MCF 10A (cell line): ENCODE results near the gene HOXA7. TPM values are rescaled to one million over a fixed set of nuclear protein-coding genes. Genes with fewer than 3 reads are reported as not detected.

Experiments
- BruUV-seq: library from RNA; stranded (reverse); fragments of 400-500 nt; replicated peaks from 2 replicates; lab custom pipeline; 2021; lab: Mats Ljungman, UMichigan
- CTCF ChIA-PET: fragments of 300-600 bp; sonication (Branson Sonifier 250); formaldehyde crosslinking; extraction: SDS; loops from one replicate; lab custom pipeline; 2021; ENCODE audit warnings: antibody characterized with exemption, inconsistent platforms; lab: Yijun Ruan, JAX
- POLR2A ChIA-PET: fragments of 300-600, 350-650 bp; sonication (Branson Sonifier 250); formaldehyde crosslinking; extraction: SDS; loops from one replicate; lab custom pipeline; 2020; ENCODE audit warnings: antibody characterized with exemption, inconsistent platforms; lab: Yijun Ruan, JAX
- DNase-seq: peaks from one replicate; pipeline ENCODE4 v3.0.0-alpha.2; 2018; ENCODE audit not compliant: unreplicated experiment
- H3K27ac Mint-ChIP-seq: one replicate; pipeline ENCODE4 v1.8.0; 2022; ENCODE audit warnings: mild to moderate bottlenecking, low read depth, mixed read lengths; ENCODE audit not compliant: unreplicated experiment
- H3K27me3 Mint-ChIP-seq: one replicate; pipeline ENCODE4 v1.8.0; 2022; ENCODE audit warnings: mixed read lengths; ENCODE audit not compliant: insufficient read depth, unreplicated experiment
- H3K36me3 Mint-ChIP-seq: one replicate; pipeline ENCODE4 v1.8.0; 2022; ENCODE audit warnings: mild to moderate bottlenecking, moderate library complexity, mixed read lengths; ENCODE audit not compliant: insufficient read depth, unreplicated experiment
- H3K4me1 Mint-ChIP-seq: one replicate; pipeline ENCODE4 v1.8.0; 2022; ENCODE audit warnings: mixed read lengths; ENCODE audit not compliant: insufficient read depth, unreplicated experiment
- H3K4me3 Mint-ChIP-seq: one replicate; pipeline ENCODE4 v1.8.0; 2022; ENCODE audit warnings: mild to moderate bottlenecking, moderate library complexity, mixed read lengths; ENCODE audit not compliant: unreplicated experiment
- H3K9me3 Mint-ChIP-seq: one replicate; pipeline ENCODE4 v1.8.0; 2022; ENCODE audit warnings: mixed read lengths; ENCODE audit not compliant: unreplicated experiment
- intact Hi-C: fragments of 100-400 bp; cut with micrococcal nuclease; formaldehyde crosslinking; loops from 2 replicates; pipeline ENCODE4 v1.14.1; 2022
- total RNA-seq: library from RNA; stranded (reverse); gene quantifications from 2 replicates; pipeline ENCODE4 v1.2.3, GENCODE V29; 2022
- TF ChIP-seq, protein P1 (sequence below): fragments of 200-600 bp; IDR thresholded peaks from one replicate; pipeline ENCODE4 v1.8.0; 2022; ENCODE audit warnings: antibody characterized with exemption, mild to moderate bottlenecking; ENCODE audit not compliant: unreplicated experiment

The HOXA7 gene
- total RNA-seq, 1 experiment from 2014 or later, result 0.44 TPM

DNA sequence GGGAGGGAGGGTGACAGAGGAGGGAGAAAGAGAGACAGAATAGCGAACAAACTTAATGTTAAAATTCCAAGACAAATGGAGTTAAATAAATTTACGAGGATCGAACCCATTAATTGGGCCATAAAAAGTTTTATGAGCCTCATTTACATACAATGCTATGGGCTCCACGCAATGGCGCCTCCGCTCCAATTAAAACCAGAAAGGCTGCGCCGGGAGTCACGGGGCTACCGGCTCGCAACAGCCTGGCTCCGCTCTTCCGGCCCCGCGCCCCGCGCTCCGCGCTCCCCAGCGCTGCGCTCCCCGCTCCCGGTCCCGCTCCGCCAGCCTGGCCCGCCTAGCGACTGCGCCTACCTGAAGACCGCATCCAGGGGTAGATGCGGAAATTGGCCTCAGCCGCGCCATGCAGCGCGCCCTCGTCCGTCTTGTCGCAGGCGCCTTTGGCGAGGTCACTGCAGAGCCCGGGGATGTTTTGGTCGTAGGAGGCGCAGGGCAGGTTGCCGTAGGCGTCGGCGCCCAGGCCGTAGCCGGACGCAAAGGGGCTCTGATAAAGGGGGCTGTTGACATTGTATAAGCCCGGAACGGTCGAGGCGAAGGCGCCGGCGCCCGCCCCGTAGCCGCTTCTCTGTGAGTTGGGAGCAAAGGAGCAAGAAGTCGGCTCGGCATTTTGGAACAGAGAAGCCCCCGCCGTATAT lies 513 bp downstream of the HOXA7 start:
- Mint-ChIP-seq H3K27me3 (no peaks in the 10 kb centered on the region), H3K4me3 (peak overlapping the region; percentile 66), H3K27ac (no peak overlapping the region), H3K4me1 (peaks cover 12% of the 10 kb centered on the region), H3K9me3 (no peaks in the 10 kb centered on the region), H3K36me3 (peaks cover 7% of the 10 kb centered on the region)
- no TSS peak for BruUV-seq
- DNase-seq, result no peak
- TF ChIP-seq, protein P1, sequence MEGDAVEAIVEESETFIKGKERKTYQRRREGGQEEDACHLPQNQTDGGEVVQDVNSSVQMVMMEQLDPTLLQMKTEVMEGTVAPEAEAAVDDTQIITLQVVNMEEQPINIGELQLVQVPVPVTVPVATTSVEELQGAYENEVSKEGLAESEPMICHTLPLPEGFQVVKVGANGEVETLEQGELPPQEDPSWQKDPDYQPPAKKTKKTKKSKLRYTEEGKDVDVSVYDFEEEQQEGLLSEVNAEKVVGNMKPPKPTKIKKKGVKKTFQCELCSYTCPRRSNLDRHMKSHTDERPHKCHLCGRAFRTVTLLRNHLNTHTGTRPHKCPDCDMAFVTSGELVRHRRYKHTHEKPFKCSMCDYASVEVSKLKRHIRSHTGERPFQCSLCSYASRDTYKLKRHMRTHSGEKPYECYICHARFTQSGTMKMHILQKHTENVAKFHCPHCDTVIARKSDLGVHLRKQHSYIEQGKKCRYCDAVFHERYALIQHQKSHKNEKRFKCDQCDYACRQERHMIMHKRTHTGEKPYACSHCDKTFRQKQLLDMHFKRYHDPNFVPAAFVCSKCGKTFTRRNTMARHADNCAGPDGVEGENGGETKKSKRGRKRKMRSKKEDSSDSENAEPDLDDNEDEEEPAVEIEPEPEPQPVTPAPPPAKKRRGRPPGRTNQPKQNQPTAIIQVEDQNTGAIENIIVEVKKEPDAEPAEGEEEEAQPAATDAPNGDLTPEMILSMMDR, result no peak
- ChIA-PET CTCF (interaction anchor here (1.8 kb wide), 1 partner anchor 12 kb away, joined by 4 read pairs; no protein-coding TSS in a partner anchor), POLR2A (interaction anchor here (0.6 to 1.0 kb wide), 2 partner anchors 13 to 1291 kb away, joined by 4 read pairs; partner anchors contain the start of gene HOXA5)
- intact Hi-C loops, result no loop called here

DNA sequence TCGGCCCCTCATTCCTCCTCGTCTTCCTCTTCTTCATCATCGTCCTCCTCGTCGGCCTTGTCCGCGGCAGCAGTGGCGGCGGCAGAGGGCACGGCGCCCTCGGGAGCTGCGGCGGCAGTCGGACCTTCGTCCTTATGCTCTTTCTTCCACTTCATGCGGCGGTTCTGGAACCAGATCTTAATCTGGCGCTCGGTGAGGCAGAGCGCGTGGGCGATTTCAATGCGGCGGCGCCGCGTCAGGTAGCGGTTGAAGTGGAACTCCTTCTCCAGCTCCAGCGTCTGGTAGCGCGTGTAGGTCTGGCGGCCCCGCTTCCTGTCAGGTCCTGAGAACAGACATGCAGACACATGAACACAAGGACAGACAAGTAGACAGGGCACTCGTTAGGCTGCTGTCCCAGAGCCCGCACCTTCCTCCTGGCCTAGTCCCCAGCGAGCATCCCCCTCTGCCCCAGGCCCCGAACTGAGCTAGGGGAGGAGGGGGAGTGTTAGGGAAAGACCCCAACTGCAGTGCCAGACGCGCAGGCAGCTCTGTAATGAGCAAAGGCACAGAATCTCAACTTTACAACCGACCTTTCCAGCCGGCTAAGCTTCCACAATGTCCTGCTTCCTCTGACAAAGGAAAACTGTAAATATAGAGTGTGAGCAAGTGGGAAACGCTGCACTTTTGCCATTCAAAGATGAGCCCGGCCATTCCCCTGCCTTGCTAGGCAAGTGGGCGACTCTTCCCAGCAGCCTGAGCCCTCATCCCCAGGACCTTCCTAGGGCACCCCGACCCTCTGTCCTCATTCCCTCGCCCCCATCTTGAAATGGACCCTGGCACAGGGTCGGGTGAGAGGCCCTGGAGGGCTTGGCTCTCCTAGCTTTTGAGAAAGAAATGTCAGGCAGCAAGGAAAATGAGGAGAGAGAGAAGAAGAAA lies 1.3 kb downstream of the HOXA7 start:
- TF ChIP-seq, protein P1, result no peak
- ChIA-PET CTCF (interaction anchor here (1.2 to 1.8 kb wide), 3 partner anchors 11 to 472 kb away, joined by 3 to 4 read pairs (median 3); no protein-coding TSS in a partner anchor), POLR2A (no interaction called here)
- no peaks in the 10 kb centered on the region for H3K27me3 Mint-ChIP-seq
- intact Hi-C loops, result no loop called here
- no peak for DNase-seq
- H3K27ac Mint-ChIP-seq, result no peak overlapping the region
- BruUV-seq, result no TSS peak
- H3K4me3 Mint-ChIP-seq, result peak overlapping the region; percentile 66
- peaks cover 18% of the 10 kb centered on the region for H3K4me1 Mint-ChIP-seq
- H3K36me3 Mint-ChIP-seq, result peaks cover 7% of the 10 kb centered on the region
- H3K9me3 Mint-ChIP-seq, result no peaks in the 10 kb centered on the region

DNA sequence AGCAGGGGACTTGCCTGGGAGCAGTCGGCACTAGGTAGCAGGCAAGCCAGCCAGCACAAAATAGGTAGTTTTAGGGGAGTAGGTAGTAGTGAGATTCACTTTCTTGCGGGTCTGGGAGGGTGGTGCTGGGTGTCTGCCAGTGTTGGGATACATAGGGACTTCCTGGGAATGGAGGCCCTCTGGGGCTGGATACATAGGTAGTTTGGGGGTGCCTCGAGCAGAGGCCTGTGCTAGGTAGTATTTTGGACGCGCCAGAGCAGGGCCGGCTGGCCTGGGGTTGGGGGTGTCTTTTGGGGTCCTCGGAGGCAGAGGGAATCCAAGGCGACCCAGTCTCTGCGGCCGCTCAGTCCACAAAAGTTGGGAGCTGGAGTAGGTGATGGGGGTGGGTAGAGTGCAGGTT lies 2.1 kb downstream of the HOXA7 start:
- Mint-ChIP-seq H3K36me3 (no peaks in the 10 kb centered on the region), H3K27me3 (no peaks in the 10 kb centered on the region), H3K27ac (no peak overlapping the region), H3K9me3 (no peaks in the 10 kb centered on the region), H3K4me3 (no peak overlapping the region), H3K4me1 (peaks cover 12% of the 10 kb centered on the region)
- no peak for DNase-seq
- ChIA-PET POLR2A (interaction anchor here (0.6 kb wide), 1 partner anchor 954 kb away, joined by 3 read pairs; no protein-coding TSS in a partner anchor), CTCF (interaction anchor here (0.5 to 1.4 kb wide), 3 partner anchors 14 to 472 kb away, joined by 3 read pairs; no protein-coding TSS in a partner anchor)
- BruUV-seq, result no TSS peak
- TF ChIP-seq, protein P1, result no peak
- intact Hi-C loops, result no loop called here
